ENCODE measurements around the gene FITM1. TPM values are rescaled to one million over a fixed set of nuclear protein-coding genes. Genes with fewer than 3 reads are reported as not detected.

Gene FITM1
- polyA plus RNA-seq, 3 donors = 2.1 TPM; not detected in 2

- H3K27ac Mint-ChIP-seq = peak overlapping the region in 3 of 7 donors; percentile 1 to 71 (median 13)
- peaks cover 42 to 56% of the 10 kb centered on the region in 2 donors for H3K4me1 ChIP-seq (ENCODE audit: control insufficient read depth in 1 of 2, insufficient read depth in 2 of 2, low read length in 2 of 2)
- intact Hi-C loops (cut with micrococcal nuclease) = loop anchor here in 1 of 2 donors (10.0 kb wide), 1 partner anchor 95 kb away; the partner anchor contains the start of genes GMPR2 and NEDD8
- H3K27me3 Mint-ChIP-seq (ENCODE audit: low read depth in 3 of 3) = peaks cover 0 to 2% (median 1%) of the 10 kb centered on the region in 3 donors
- peaks cover 46% of the 10 kb centered on the region for H4K20me1 ChIP-seq (ENCODE audit: insufficient read depth, low read length)
- TF ChIP-seq CTCF (IDR thresholded peaks at IDR 0.05) = no peak
- H3K27me3 ChIP-seq (ENCODE audit: control insufficient read depth in 2 of 2, insufficient read depth in 2 of 2, low read length in 2 of 2) = no peaks in the 10 kb centered on the region
- H2AFZ ChIP-seq (ENCODE audit: insufficient read depth, low read depth, low read length, poor library complexity, severe bottlenecking) = no peak overlapping the region
- peaks cover 62% of the 10 kb centered on the region for H3K4me1 Mint-ChIP-seq
- H3K4me2 ChIP-seq (replicated peaks; ENCODE audit: extremely low read depth, low read length, poor library complexity, severe bottlenecking) = no peak overlapping the region
- no peaks in the 10 kb centered on the region for H3K9me3 Mint-ChIP-seq
- H3K9me3 ChIP-seq (replicated peaks in 1 of 2; ENCODE audit: control insufficient read depth in 1 of 2, insufficient read depth in 1 of 2, low read length in 2 of 2) = no peaks in the 10 kb centered on the region
- 100% methylated on average over 2 of the region's 9 CpGs for WGBS (ENCODE audit: insufficient coverage)
- H3K36me3 Mint-ChIP-seq = peaks cover 47 to 49% of the 10 kb centered on the region in 2 donors
- H3K36me3 ChIP-seq (replicated peaks in 1 of 2; ENCODE audit: control insufficient read depth in 1 of 2, insufficient read depth in 2 of 2, low read length in 2 of 2) = peaks cover 37 to 47% of the 10 kb centered on the region in 2 donors
- peaks cover 62% of the 10 kb centered on the region for H3K79me2 ChIP-seq (ENCODE audit: insufficient read depth, low read length)
- DNase-seq = no peak
- H3K9ac ChIP-seq (ENCODE audit: insufficient read depth, low read length, poor library complexity, severe bottlenecking) = no peak overlapping the region
- no peak overlapping the region for H3K4me3 Mint-ChIP-seq
- H3K4me3 ChIP-seq (replicated peaks in 1 of 3; ENCODE audit: low read depth in 2 of 3, low read length in 3 of 3) = no peak overlapping the region
- H3K27ac ChIP-seq (ENCODE audit: low read depth in 1 of 2, low read length in 2 of 2) = peak overlapping the region in 1 of 2 donors; percentile 3
These were observed 8.9 kb downstream of the FITM1 start for GRCh38 chr14:24139272-24139934.

- Histone ChIP-seq H2AFZ (ENCODE audit: insufficient read depth, low read depth, low read length, poor library complexity, severe bottlenecking) (peak within 1 kb of the TSS; percentile 90), H3K79me2 (ENCODE audit: insufficient read depth, low read length) (peaks cover 78% of the 10 kb centered on the region), H3K9me3 (replicated peaks in 1 of 2; ENCODE audit: control insufficient read depth in 1 of 2, insufficient read depth in 1 of 2, low read length in 2 of 2) (no peaks in the 10 kb centered on the region), H4K20me1 (ENCODE audit: insufficient read depth, low read length) (peaks cover 63% of the 10 kb centered on the region), H3K36me3 (replicated peaks in 1 of 2; ENCODE audit: control insufficient read depth in 1 of 2, insufficient read depth in 2 of 2, low read length in 2 of 2) (peaks cover 42 to 53% of the 10 kb centered on the region in 2 donors), H3K27me3 (ENCODE audit: control insufficient read depth in 2 of 2, insufficient read depth in 2 of 2, low read length in 2 of 2) (no peaks in the 10 kb centered on the region), H3K4me3 (replicated peaks in 1 of 3; ENCODE audit: low read depth in 2 of 3, low read length in 3 of 3) (peak within 1 kb of the TSS; percentile 70 to 92 (median 81)), H3K27ac (ENCODE audit: low read depth in 1 of 2, low read length in 2 of 2) (peak within 1 kb of the TSS; percentile 69 to 79), H3K9ac (ENCODE audit: insufficient read depth, low read length, poor library complexity, severe bottlenecking) (peak within 1 kb of the TSS; percentile 74), H3K4me1 (ENCODE audit: control insufficient read depth in 1 of 2, insufficient read depth in 2 of 2, low read length in 2 of 2) (peaks cover 51 to 65% of the 10 kb centered on the region in 2 donors), H3K4me2 (replicated peaks; ENCODE audit: extremely low read depth, low read length, poor library complexity, severe bottlenecking) (peak within 1 kb of the TSS; percentile 99)
- H3K27me3 Mint-ChIP-seq (ENCODE audit: low read depth in 3 of 3) = peaks cover 0 to 2% (median 1%) of the 10 kb centered on the region in 3 donors
- intact Hi-C loops (cut with micrococcal nuclease) = no loop called here
- H3K9me3 Mint-ChIP-seq = no peaks in the 10 kb centered on the region
- peak within 1 kb of the TSS; percentile 87 to 91 for H3K4me3 Mint-ChIP-seq
- WGBS (ENCODE audit: insufficient coverage) = under 1% methylated on average over 65 of the region's 65 CpGs
- H3K4me1 Mint-ChIP-seq = peaks cover 70% of the 10 kb centered on the region
- H3K27ac Mint-ChIP-seq = peak within 1 kb of the TSS; percentile 83 to 95 (median 92)
- peak; percentile 97 to 100 (median 97) for DNase-seq
- TF ChIP-seq CTCF (IDR thresholded peaks at IDR 0.05) = peak; percentile 17
- peaks cover 53 to 57% of the 10 kb centered on the region in 2 donors for H3K36me3 Mint-ChIP-seq
These were observed 10.8 kb downstream of the FITM1 start, which contains the start of gene EMC9 for GRCh38 chr14:24141097-24141880. Gene EMC9 (minus strand): TSS chr14:24141591. CDS start chr14:24141304, 287 bp downstream.
